Gastroesophageal sphincter (tissue), 4 donors: ENCODE data around the gene TOMM34. TPM values are rescaled to one million over a fixed set of nuclear protein-coding genes. Genes with fewer than 3 reads are reported as not detected.

Experiments
- ATAC-seq: fragments of 150-250 bp; one replicate; pipeline ENCODE4 v1.9.1; 2016; ENCODE audit warnings: mild to moderate bottlenecking, moderate library complexity
- H3K27ac ChIP-seq, 4 donors: fragments of 200-600 bp; sonication (generic) in 3 of 4; 1 replicate in 3 of 4; 2 replicates in 1 of 4; pipeline ENCODE4 v1.5.1; 2016 to 2019
- H3K27me3 ChIP-seq: fragments of 200-600 bp; sonication (generic); one replicate; pipeline ENCODE4 v1.5.1; 2019
- H3K36me3 ChIP-seq, 2 donors: fragments of 200-600 bp; sonication (generic); one replicate each; pipeline ENCODE4 v1.5.1; 2019; ENCODE audit warnings: control low read depth in 1 of 2
- H3K4me1 ChIP-seq, 3 donors: fragments of 200-600 bp; sonication (generic); 1 replicate in 2 of 3; 2 replicates in 1 of 3; pipeline ENCODE4 v1.5.1; 2016 to 2019; ENCODE audit warnings: control low read depth in 2 of 3
- H3K4me3 ChIP-seq, 2 donors: fragments of 200-600 bp; sonication (generic); one replicate each; pipeline ENCODE4 v1.5.1; 2019; ENCODE audit warnings: mild to moderate bottlenecking in 1 of 2, moderate library complexity in 1 of 2
- H3K9me3 ChIP-seq, 3 donors: fragments of 200-600 bp; sonication (generic); one replicate each; pipeline ENCODE4 v1.5.1; 2017 to 2019; ENCODE audit warnings: control low read depth in 2 of 3
- CTCF ChIP-seq, 4 experiments: fragments of 200-600 bp in 2 of 4; fragments of 450-650 bp in 2 of 4; sonication (generic) in 1 of 4; IDR thresholded peaks; one replicate each; pipeline ENCODE4 v1.5.1; 2017 to 2019; ENCODE audit warnings: antibody characterized with exemption in 4 of 4, mild to moderate bottlenecking in 2 of 4, moderate library complexity in 2 of 4
- EP300 ChIP-seq: sonication (generic); formaldehyde crosslinking; IDR thresholded peaks from one replicate; pipeline ENCODE4 v1.6.1; 2017; ENCODE audit warnings: antibody characterized with exemption, mild to moderate bottlenecking
- POLR2A ChIP-seq, 2 donors: fragments of 450-650 bp; IDR thresholded peaks; one replicate each; pipeline ENCODE4 v1.6.1; 2017; ENCODE audit warnings: antibody characterized with exemption in 2 of 2, mild to moderate bottlenecking in 2 of 2, moderate library complexity in 1 of 2
- POLR2AphosphoS5 ChIP-seq: sonication (generic); formaldehyde crosslinking; IDR thresholded peaks from one replicate; pipeline ENCODE4 v1.6.1; 2017; ENCODE audit warnings: antibody characterized with exemption
- WGBS, 2 donors: methylation state at CpG; one replicate each; pipeline ENCODE4 v1.1.5; 2018; ENCODE audit warnings: low coverage in 1 of 2; 5-methylcytosine and 5-hydroxymethylcytosine counted together
- total RNA-seq, 4 donors: library from RNA; depleted of rRNA; stranded (reverse); fragments of >200 nt; gene quantifications; one replicate each; pipeline ENCODE4 v1.1.0, GENCODE V29; 2016

Gene TOMM34
- total RNA-seq, 4 donors from 2014 or later, result 6.8 to 16.5 (median 13.8) TPM

GRCh38 chr20:44961011-44961869 is 1.0 kb upstream of the TOMM34 start:
- Histone ChIP-seq H3K4me3 (no peak overlapping the region), H3K9me3 (no peaks in the 10 kb centered on the region), H3K36me3 (peaks cover 0 to 9% of the 10 kb centered on the region in 2 donors), H3K27ac (peak overlapping the region in 3 of 4 donors; percentile 82 to 89 (median 85)), H3K27me3 (no peaks in the 10 kb centered on the region), H3K4me1 (peaks cover 0 to 40% (median 0%) of the 10 kb centered on the region in 3 donors)
- WGBS, 2 donors, result 43 to 50% methylated on average over 4 of the region's 4 CpGs
- no peak for TF ChIP-seq POLR2AphosphoS5
- TF ChIP-seq EP300, result no peak
- no peak for TF ChIP-seq POLR2A (IDR thresholded peaks at IDR 0.05)
- no peak for TF ChIP-seq CTCF (IDR thresholded peaks at IDR 0.05)
- no peak for ATAC-seq

- H3K27ac ChIP-seq, result peak overlapping the region; percentile 21 to 89 (median 84)
- no peaks in the 10 kb centered on the region for H3K27me3 ChIP-seq
- H3K36me3 ChIP-seq, result peaks cover 0 to 24% of the 10 kb centered on the region in 2 donors
- TF ChIP-seq EP300 (no peak), POLR2A (IDR thresholded peaks at IDR 0.05) (no peak), CTCF (IDR thresholded peaks at IDR 0.05) (no peak), POLR2AphosphoS5 (no peak)
- ATAC-seq, result no peak
- H3K4me1 ChIP-seq, result peaks cover 0 to 31% (median 0%) of the 10 kb centered on the region in 3 donors
- H3K4me3 ChIP-seq, result peak overlapping the region; percentile 72 to 79
- H3K9me3 ChIP-seq, result no peaks in the 10 kb centered on the region
- WGBS, 2 donors, result 5 to 6% methylated on average over 5 to 11 of the region's 13 CpGs
Measured at GRCh38 chr20:44959638-44960102, 527 bp downstream of the TOMM34 start.

GRCh38 chr20:44959082-44959637 is 1.0 kb downstream of the TOMM34 start:
- Histone ChIP-seq H3K4me3 (peak overlapping the region; percentile 72 to 79), H3K27ac (peak overlapping the region in 3 of 4 donors; percentile 82 to 89 (median 85)), H3K27me3 (no peaks in the 10 kb centered on the region), H3K36me3 (peaks cover 0 to 29% of the 10 kb centered on the region in 2 donors), H3K4me1 (peaks cover 0 to 31% (median 0%) of the 10 kb centered on the region in 3 donors), H3K9me3 (no peaks in the 10 kb centered on the region)
- TF ChIP-seq CTCF (IDR thresholded peaks at IDR 0.05), result no peak
- no peak for TF ChIP-seq EP300
- no peak for TF ChIP-seq POLR2AphosphoS5
- TF ChIP-seq POLR2A (IDR thresholded peaks at IDR 0.05), result no peak
- no peak for ATAC-seq
- 10 to 21% methylated on average over 6 to 8 of the region's 8 CpGs for WGBS, 2 donors

- H3K27ac ChIP-seq, result no peak overlapping the region
- ATAC-seq, result no peak
- 93 to 94% methylated on average over 2 to 8 of the region's 8 CpGs for WGBS, 2 donors
Measured at GRCh38 chr20:44958276-44958675, 1.9 kb downstream of the TOMM34 start.

More at GRCh38 chr20:44958276-44958675, 1.9 kb downstream of the TOMM34 start:
- H3K9me3 ChIP-seq, result no peaks in the 10 kb centered on the region
- TF ChIP-seq EP300 (no peak), CTCF (IDR thresholded peaks at IDR 0.05) (no peak), POLR2A (IDR thresholded peaks at IDR 0.05) (no peak), POLR2AphosphoS5 (no peak)
- no peaks in the 10 kb centered on the region for H3K27me3 ChIP-seq
- peaks cover 0 to 38% of the 10 kb centered on the region in 2 donors for H3K36me3 ChIP-seq
- no peak overlapping the region for H3K4me3 ChIP-seq
- H3K4me1 ChIP-seq, result peaks cover 0 to 31% (median 0%) of the 10 kb centered on the region in 3 donors
